Stimulated activated CD4-positive, alpha-beta T cell treated with anti-CD3 and anti-CD28 coated beads, Interleukin-2, amount 100 ng/mL, for 24 hours (primary cell): ENCODE measurements around the gene CSF2RB.

Experiments
- DNase-seq, 2 donors: peaks; one replicate each; pipeline ENCODE4 v3.0.0-alpha.2; 2020

The CSF2RB gene

DNA sequence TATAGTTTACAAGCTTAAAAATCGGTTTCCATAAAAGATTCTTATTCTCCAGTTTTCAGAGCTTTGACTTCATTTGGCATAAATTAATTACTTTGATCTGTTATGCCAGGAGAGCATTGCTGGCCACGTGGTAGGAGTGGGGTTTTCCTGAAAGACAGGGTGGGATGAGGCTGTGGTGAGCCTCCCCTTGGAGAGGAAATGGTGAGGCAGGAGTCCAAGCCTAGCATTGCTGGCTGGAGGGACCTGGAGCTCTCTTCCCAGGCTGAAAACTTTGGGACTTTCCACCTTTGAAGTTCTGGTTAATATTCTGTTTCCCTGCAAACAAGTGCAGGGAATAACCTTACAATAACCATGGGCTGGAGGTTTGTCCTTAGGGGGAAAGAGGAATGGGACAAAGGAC is 21.1 kb upstream of the CSF2RB start:
- no peak for DNase-seq

DNA sequence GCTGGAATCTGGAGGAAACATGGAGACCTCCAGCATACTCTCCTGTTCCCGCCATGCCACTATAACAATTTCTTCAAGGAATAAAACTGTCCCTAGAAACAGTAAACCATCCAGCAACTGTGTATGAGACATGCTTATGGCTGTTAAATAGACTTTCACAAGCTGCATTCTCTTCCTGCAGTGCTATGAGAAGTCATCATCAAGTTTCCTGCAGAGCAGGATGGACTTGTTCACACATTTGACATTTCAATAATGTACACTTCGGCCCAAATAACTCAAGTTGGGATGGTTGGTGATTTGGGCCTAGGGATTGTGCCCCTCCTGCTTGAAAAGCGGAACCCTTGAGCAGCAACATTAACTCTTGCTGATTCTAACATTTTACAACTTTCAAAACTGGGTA is 20.2 kb upstream of the CSF2RB start:
- no peak for DNase-seq

DNA sequence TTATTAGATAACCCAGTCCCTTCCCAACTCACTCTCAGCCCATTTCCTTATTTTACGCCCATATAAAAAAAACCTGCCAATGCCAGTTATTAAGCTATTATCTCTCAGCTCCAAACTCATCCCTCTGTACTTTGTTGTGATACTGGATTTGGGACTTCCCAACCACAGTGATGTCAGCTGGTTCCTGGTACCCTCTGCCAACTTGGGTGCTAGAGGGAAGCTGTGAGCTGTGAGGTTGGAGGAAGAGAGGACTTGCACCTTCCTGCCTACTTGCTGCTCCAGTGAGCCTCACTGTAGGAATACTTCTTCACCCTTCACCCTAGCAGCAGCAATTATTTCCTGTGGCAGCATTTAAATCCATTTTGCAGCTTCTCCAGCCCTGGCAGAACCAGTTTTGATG is 19.2 kb upstream of the CSF2RB start:
- DNase-seq = no peak

DNA sequence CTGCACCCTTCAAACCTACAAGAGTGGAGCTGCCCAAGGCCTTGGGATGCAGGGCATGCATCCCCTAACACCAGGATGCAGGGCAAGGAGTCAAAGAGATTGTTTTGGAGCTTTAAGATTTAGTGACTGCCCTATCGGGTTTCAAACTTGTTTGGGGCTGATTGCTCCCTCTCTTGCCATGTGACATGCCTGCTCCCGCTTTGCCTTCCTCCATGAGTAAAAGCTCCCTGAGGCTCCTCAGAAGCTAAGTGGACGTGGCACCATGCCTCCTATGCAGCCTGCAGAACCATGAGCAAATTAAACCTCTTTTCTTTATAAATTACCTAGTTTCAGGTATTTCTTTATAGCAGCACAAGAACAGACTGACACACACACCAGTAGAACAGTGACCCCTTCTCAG is 15.8 kb upstream of the CSF2RB start:
- no peak for DNase-seq

DNA sequence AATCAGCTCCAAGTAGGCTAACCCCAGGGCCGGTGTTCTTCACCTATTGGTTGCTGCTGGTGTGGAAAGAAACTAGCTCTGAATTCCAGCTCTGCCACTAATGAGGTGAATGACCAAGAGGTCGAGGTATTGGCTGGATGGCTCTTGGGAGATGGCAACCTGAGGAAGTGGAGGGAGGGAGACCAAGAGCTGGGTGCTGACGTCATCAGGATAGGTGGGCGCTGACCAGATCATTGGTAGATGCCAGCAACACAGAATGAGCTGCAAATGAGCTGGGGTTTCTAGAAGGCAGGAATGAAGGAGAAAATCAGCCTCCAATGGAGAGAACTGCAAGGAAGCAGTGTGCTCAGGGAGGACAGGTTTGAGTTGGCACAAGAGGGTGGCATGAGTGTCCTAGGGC is 14.7 kb upstream of the CSF2RB start:
- no peak for DNase-seq

DNA sequence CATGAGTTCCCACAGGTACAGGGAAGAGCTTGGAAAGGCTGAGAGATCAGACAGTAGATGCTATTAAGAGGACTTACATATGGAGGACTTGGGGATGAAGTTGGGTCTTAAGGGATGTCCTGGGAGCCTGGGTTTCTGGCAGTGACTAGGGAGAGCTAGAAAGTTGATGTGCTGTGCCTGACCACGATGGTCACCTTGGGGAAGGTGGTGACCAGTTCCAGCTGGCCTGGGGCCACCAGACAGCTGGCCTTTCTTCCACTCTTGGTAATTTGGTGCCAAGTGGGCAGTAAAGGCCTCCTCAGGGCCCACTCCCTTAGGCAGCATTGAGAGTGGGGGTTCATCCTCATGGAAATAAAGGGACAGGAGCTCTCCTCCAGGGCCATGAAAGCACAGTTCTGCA is 13.9 kb upstream of the CSF2RB start:
- no peak for DNase-seq

DNA sequence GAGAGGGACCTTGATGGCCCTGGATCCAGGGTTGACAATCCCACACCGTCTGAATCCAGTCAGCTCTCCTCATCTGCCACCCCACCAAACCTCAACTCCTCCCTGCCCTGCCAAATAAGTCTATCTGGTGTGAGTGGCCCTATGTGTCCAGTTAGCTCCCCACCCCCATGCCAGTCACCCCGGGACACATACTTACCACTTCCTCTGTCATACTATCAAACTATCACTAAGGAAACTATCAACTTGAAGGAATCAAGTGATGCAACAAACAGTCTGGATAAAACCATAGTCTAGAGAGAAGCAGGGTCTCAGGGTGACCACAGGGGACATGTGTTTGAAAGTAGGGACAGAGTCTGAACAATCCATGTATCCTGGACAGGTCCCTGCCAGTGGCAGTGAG is 13.2 kb upstream of the CSF2RB start:
- no peak for DNase-seq

DNA sequence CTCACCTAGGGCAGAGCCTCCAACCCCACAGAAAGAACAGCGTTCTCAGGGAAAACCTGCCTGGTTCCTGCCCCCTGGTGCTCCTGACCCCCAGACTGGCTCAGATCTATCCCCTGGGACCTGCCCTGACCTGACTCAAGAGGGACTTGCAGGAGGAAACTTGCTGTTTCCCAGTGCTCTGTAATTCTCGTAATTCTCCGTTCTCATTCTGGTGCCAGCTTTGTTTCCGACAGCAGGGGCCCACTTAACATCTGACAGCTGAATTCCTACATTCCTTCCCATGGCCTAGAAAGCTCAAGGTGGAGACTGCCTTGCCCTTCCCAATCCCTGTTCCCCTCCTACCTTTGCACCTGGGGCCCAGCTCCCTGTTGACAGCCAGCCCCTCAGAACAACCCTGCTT is 12.5 kb upstream of the CSF2RB start:
- DNase-seq = no peak

DNA sequence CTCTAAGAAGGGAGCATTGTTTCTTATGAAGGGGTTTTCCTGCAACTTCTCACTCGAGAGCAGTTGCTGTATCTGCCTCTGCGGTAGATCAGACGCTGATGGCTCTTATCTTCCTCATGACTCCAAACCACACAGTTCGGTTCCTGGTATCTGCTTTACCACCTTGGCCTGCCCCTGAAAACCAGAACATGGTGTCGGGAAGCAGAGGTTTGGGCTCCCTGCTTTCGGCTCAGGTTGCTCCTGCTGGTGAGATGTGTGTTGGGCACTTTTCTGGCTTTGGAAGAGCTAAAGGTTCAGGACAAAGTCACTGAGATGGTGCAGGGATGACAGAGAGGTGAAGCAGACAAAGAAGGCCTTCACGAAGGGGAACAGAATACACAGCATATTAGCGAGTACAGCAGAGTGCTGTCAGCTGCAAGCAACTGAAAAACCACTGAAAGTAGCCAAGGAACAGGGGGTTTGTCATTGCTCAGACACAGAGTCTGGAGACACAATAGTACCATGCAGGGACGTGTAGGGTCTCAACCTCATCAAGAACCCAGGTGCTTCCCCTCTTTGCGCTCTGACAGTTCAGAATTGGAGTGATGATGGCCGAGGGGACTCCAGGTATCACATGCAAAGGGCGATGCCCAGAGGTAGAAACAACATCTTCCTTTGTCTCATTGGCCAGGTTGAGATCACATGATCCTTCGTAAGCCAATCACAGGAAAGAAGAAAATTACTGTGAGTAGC is 11.9 kb upstream of the CSF2RB start:
- no peak for DNase-seq

DNA sequence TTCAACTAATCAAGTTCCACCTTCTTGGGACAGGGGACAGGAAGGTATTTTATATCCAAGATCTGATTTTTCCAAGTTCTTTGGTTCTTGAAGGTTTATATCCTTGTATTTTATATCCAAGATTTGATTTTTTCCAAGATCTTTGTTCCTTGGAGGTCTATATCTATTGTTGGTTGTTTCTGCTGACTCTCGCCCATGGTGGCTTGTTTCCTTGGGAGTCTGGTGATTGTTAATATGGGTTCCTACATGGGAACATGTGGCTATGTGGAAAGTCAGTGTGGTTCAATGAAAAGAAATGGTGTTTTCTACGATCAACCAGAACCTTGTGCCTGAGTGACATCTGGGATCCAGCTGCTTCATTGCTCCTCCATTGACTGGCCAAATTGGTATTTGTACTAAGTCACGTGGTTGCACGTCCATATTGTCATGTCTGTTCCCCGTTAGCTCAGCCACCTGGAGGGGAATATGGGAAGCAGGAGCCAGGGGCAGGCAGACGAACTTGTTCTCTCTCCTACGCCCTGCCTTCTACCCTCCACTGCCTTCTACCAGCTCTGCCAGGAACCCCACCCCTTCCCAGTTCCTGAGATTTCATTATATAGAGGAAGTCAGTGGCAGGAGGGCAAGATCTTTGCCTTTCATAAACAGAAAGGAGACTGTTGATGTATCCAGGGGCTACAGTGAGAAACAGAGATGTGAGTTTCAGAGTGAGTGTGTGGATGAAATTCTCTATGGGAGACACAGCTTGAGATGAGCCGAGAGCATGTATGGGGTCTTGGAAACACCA is 11.1 kb upstream of the CSF2RB start:
- DNase-seq = no peak

DNA sequence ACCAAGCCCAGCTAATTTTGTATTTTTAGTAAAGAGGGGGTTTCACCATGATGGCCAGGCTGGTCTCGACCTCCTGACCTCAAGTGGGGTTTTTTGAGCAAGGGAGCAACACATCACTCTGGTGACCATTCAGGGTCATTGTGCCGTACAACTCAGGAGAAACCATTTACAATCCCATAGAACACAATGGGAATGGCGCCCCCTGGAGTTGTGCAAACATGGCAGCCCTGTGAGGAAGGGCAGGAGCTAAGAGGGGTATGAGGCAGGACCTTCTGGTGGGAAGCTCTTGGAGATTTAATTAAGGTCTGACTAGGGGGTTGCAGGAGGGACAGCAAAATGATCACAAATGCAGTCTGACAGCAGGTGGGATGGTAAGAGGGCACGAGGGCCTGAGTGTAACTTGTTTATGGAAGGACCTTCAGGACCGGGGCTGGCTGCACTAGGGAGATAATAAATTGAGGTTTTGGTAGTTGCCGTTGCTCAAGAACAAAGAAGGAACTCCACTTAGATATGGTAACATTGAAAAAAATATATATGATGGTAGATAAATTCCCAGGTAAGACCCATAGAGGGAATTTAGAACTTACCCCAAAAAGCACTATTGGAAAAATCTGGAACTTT is 9.1 kb upstream of the CSF2RB start:
- DNase-seq = peak in 1 of 2 donors; percentile 12

DNA sequence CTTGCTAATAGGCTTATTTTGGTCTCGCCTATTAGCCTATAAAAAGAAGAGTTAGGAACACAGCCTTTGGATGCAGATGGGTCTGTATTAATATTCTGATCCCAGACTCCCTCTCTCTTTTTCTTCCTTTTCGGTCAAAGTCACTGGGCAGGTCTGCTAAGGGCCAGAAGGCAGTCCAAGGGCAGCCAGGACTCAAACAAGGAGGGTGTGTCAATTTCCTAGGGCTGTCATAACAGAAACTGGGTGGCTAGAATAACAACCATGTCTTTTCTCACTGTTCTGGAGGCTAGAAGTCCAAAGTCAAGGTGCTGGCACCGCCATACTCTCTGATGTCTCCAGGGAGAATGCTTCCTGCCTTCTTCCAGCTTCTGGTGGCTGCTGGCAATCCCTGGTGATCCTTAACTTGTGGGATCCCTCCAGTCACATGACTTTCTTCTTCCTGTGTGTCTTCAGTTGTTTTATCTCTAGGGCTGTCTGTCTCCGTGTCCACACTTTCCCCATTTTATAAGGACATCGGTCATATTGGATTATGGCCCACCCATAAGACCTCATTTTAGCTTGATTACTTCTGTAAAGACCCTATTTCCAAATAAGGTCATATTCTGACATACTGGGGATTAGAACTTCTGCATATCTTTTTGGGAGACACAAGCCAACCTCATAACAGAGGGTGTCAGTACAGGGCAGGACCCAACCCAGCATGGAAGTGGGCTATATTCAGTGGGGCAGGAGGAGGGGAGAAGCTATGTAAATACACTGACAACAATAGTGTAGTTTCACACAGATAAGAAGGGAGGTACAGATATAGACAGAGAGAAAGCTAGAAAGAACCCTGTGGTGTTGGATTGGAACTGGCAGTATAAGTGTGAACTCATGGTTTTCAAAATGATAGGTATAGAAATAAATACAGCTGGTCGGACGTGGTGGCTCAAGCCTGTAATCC is 5.9 kb upstream of the CSF2RB start:
- DNase-seq = no peak

DNA sequence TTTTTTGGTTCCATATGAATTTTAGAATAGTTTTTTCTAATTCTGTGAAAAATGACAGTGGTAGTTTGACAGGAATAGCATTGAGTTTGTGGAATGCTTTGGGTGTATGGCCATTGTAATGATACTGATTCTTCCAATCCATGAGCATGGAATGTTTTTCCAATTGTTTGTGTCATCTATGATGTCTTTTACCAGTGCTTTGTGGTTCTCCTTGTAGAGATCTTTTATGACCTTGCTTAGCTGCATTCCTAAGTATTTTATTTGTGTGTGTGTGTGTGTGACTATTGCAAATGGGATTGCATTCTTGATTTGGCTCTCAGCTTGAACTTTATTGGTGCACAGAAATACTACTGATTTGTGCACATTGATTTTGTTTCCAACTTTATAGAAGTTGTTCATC is 3.0 kb upstream of the CSF2RB start:
- no peak for DNase-seq

DNA sequence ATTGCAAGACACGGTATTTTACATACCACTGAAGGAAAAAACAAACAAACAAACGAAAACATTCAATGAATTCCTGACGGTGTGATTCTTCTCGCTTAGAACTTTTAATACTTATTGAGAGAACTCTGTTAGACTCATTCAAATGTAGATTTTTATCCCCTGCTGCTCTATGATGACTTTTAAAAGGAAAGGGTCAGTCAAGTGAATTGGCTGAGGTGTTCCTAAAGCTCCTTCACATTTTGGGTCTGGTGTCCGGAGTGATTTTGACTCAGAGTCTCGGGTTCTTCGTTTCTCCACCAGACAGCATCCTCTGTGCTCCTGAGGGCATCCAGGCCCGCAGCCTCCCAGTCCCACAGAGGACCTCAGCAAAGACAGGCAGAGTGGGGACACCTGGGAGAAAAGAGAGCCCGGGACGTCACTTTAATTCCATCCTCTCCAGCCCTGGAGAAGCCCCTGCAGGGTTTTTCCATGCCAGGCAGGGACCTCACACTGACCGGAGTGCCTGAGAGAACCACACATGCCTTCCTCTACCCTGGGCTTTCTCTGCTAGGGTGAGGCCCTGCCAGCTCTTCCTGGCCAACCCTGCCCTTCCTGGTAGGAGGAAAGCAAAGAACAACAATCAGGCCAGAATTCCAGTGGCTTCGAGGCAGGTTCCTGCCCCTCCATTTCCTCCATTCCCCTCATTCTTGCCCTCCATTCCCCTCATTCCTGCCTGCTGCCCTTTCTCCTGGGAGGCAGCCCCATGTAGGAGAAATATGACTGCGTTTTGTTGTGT is 1.4 kb upstream of the CSF2RB start:
- no peak for DNase-seq

DNA sequence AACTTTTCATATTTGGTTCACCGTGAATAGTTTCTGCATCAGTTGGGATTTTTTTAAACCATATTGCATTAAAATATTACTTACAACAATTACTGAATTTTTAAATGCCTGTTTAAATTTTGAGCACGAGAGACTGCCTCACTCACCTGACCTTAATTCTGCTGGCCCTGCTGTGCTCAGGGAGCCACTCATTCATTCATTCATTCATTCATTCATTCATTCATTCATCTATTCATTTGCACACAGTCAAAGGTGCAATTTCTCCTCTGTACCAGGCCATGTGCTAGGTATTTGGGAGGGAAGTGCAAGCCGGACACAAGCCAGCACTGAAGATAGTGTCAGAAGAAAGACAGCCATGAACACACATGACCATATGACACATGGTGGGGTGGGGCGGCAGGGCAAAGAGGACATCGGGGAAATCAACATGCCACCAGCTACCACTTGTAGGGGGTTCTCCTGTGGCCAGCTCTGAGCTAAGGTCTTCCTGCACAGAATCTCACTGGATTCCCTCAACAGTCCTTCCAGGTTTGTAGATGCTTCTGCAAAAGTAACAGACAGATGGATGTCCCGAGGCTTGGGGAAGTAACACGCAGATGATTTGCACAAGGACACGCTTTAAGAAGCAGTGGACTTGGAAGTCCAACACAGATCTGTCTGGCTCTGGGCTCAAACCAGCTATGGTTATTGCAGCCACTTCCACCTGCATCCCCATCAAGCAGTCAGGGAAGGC is 568 bp upstream of the CSF2RB start:
- DNase-seq = no peak

DNA sequence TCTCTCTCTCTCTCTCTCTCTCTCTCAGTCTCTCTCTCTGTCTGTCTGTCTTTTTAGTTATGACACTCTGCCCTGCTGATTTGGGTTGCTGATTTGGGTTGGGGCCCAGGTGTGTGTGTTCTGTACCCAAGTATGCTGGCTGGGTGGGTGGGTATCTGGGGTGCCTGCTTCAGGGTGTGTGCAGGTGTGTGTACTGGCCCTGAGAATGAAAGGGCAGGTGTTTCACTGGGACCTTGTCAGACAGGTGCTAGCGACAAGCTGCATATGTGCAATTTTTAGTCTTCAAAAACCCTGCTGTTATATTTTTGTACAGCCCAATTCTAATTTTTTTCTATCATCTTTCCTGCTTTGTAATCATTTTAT is 943 bp downstream of the CSF2RB start:
- no peak for DNase-seq

DNA sequence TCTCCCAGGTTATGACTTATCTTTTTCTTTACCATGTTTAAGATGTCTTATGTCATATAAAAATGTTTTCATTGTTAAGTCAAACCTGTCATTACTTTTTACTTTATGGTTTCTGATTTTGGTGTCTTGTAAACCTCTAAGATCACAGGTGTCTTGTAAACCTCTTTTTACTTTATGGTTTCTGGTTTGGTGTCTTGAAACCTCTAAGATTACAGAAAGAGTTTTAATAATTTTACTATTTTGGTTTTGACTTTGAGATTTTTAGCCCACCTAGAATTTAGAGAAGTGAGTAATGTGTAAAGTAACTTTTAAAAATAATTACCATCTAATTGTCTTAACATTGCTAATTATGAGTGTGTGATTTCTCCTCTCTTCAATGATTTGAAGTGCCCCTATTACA is 2.6 kb downstream of the CSF2RB start:
- DNase-seq = no peak

DNA sequence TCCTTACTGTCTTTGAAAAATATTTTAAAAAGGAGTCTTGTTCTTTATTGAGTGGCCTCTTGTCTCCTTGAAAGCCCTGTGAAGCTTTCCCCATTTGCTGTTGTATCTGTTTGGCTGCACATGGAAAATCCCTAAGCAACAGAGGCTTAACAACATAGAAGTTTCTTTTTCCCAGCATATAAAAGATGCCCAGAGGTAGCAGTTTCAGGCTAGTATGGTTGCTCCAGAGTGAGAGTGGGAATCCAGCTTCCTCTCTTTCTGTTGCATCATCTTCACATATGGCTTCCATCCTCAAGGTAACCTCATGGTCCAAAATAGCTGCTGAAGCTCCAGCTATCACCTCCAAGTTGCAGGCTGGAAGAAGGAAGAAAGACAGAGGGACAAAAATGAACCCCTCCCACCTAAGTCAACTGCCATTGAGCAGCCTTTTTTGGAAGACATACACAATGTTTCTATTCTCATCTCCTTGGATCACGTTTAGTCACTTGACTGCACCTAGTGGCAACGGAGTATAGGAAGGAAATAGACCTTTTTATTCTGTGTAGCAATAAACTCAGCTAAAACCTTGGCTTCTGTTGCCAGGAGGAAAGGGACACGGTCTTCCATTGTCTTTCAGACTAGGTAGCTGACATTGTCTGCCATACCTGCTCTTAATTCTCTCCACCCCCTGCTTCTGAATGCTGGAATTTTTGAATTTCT is 5.3 kb downstream of the CSF2RB start:
- DNase-seq = no peak

DNA sequence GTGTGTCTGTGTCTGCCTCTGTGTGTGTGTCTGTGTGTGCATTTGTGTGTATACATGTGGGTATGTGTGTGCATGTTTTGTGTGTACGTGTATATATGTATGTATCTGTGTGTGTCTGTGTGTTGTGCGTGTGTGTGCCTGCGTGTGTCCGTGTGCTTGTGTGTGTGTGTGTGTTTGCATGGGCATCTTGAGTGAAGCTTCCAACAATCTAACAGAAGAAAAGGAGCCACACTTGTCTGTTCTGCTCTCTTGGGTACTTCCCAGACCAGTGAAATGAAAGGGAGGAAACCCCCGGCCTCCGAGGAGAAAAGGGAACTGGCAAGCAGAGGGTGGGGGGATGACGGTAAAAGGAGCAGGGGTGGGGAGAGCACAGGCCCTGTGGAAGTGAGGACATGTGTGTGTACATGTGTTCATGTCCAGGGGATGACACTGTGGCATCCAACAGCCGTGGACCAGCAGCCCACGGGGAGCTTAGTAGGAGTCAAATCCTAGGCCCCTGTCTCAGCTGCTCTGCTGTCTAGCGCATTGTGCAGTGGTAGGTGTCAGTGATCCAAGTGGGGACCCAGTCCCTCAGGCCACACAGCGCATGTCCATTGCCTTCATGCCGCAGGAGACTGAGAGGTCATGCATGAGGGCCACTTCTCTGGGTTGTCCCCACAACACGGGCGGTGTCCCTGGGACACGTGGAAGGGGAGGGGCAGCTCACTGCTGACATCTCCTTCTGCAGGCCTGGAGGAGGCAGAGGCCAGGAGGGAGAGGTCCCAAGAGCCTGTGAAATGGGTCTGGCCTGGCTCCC is 8.1 kb downstream of the CSF2RB start:
- DNase-seq = no peak

DNA sequence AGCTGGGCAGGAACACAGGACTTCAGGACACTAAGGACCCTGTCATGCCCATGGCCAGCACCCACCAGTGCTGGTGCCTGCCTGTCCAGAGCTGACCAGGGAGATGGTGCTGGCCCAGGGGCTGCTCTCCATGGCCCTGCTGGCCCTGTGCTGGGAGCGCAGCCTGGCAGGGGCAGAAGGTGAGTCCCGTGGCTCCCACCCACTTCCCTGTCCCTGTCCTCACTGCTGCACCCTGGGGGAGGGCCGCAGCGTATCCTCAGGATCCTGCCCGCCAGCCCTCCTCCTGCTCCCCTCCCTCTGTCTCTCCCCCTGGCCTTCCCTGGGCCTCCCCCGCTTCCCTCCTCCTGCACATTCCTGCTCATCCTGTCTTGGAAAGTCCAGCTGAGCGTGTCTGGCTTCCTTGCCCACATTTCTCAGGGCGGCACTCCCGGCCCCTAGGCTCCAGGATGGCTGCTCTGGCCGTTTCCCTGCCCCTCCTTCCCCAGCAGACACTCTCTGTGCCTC is 8.7 kb downstream of the CSF2RB start:
- no peak for DNase-seq
